ENCODE data around the gene MAN2B2. TPM values are rescaled to one million over a fixed set of nuclear protein-coding genes. Genes with fewer than 3 reads are reported as not detected.

Gene MAN2B2
- total and polyA plus RNA-seq, 2 of the 8 experiments (the other 6 are each of a cell fraction or from before 2014, with no cell fraction given) = 3.3 to 4.0 TPM

GRCh38 chr4:6549890-6550620 is 24.9 kb upstream of the MAN2B2 start (continued):
- TF ChIP-seq ZNF274 (IDR thresholded peaks at IDR 0.05; ENCODE audit: borderline replicate concordance, extremely low read depth, low read length) (no peak), GABPA (IDR thresholded peaks at IDR 0.05; ENCODE audit: borderline replicate concordance, insufficient read depth, low read length) (no peak), HDAC2 (IDR thresholded peaks at IDR 0.05; ENCODE audit: borderline replicate concordance in 1 of 2, low read depth in 2 of 2, low read length in 2 of 2) (no peak)

All from H1 (cell line).